ENCODE data around the gene FTCD.

GRCh38 chr21:46187814-46188213, 32.4 kb upstream of the FTCD start:
- TF ChIP-seq POLR2A (IDR thresholded peaks at IDR 0.05; ENCODE audit: low read length), result no peak
- TF ChIP-seq GATA1 (IDR thresholded peaks at IDR 0.05; ENCODE audit: low read depth, low read length), result no peak
